ENCODE results near the gene PGAM2.

- TF ChIP-seq CTCF (conservative IDR thresholded peaks at IDR 0.05 in 1 of 2, IDR thresholded peaks at IDR 0.05 in 1 of 2; ENCODE audit: extremely low read depth in 1 of 2, insufficient read depth in 1 of 2, low read depth in 1 of 2, low read length in 2 of 2) (no peak), EZH2 (IDR thresholded peaks at IDR 0.05; ENCODE audit: borderline replicate concordance, low read length) (no peak)
Observed at GRCh38 chr7:44063894-44064651, 1.3 kb downstream of the PGAM2 start.
